ENCODE data around the gene USP37.

GRCh38 chr2:218607436-218608115, 39.4 kb upstream of the USP37 start, which contains the start of gene PLCD4:
- TF ChIP-seq, protein P1, sequence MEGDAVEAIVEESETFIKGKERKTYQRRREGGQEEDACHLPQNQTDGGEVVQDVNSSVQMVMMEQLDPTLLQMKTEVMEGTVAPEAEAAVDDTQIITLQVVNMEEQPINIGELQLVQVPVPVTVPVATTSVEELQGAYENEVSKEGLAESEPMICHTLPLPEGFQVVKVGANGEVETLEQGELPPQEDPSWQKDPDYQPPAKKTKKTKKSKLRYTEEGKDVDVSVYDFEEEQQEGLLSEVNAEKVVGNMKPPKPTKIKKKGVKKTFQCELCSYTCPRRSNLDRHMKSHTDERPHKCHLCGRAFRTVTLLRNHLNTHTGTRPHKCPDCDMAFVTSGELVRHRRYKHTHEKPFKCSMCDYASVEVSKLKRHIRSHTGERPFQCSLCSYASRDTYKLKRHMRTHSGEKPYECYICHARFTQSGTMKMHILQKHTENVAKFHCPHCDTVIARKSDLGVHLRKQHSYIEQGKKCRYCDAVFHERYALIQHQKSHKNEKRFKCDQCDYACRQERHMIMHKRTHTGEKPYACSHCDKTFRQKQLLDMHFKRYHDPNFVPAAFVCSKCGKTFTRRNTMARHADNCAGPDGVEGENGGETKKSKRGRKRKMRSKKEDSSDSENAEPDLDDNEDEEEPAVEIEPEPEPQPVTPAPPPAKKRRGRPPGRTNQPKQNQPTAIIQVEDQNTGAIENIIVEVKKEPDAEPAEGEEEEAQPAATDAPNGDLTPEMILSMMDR (IDR thresholded peaks at IDR 0.05; ENCODE audit: low read depth, low read length) = no peak
- TF ChIP-seq EZH2phosphoT487 (IDR thresholded peaks at IDR 0.05; ENCODE audit: low read depth) = no peak
